ENCODE results near the gene CNKSR2.

The CNKSR2 gene

DNA sequence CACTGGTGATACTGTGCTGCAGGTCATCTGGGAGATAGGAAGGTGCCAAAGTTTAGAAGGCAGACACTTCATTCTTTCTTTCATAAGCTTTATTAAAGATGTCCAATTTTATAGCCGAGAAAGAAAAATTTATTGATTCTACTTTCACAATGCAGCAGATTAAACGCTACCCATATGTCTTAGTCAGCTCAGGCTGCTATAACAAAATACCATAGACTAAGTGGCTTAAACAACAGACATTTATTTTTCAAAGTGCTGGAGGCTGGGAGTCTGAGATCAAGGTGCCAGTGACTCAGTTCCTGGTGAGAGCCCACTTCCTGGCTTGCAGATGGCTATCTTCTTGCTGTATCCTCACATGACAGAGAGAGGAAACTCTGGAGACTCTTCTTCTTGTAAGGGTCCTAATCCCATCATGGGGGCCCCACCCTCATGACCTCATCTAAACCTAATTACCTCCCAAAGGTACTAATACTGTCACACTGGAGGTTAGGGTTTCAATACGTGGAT lies 317.3 kb downstream of the CNKSR2 start:
- DNase-seq = no peak

DNA sequence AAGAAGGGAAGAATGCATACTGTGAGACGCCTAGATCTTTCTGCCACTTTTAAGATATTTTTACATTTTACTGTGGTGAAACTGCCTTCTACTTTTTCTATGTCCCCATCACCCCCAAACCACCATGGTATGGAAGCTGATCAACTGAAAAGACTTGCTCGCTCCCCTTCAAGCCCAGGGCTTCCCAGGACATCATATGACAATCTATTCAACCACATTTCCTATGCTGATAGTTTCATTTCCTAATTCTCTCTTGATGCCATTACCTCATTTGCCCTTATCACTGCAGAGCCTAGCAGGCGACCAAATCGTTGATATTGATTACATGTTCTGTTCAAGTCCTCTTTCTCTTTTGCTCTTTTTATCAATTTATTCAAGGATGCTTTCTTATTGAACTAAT lies 324.1 kb downstream of the CNKSR2 start:
- no peak for DNase-seq

DNA sequence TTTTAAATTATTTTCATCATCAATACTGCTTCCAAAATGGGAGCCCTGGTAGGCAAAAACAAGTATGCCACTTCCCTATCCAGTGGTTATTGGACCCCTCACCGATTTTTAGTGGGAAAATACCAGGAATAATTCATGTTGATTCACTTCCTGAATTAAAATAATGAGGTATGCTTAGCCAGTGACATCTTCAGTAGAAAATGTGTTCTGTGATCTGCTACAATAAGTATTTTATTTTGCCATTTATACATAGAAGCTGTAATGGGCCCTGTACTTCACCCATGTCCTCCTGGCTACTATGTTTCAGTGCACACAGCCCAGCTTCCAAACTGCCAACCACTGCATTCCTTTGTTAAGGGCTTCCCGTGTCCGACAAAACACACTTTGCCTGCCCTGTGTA lies 324.9 kb downstream of the CNKSR2 start:
- DNase-seq = no peak

DNA sequence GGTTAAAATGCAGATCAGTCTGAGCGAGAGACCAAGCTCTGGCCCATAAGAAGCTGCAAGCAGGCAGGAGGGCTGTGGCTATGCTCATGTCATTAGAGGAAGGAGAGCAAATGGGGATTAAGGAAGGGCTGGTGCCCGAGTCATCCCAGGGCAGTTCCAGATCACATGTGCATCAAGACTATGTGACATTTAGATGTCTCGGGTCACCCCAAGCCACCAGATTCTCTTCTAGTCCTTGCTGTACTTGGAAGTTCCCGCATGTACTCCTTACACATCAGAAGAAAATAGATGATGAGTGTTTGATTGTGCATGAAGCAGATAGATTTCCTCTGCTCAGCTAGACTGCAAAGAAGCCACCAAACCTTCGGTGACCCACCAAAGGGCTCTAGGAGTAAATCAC lies 326.1 kb downstream of the CNKSR2 start:
- DNase-seq = no peak

DNA sequence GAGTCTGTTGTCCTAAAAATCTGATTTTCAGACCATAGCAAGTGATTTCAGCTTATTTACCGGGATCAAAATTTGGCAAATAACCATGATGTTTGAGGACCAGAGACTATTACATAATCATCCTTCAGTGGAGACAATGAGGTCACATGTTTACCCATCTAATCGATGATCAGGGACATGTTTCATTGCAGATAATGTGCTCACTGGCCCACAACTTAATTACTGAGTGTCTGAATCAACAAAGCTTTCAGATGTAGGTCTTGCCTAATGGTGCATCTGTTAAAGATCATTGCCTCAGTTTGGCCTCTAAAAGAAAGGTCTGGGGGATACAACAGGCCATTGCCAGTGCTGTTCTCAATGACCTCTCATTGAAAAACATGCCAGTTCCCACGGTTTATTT lies 326.7 kb downstream of the CNKSR2 start:
- DNase-seq = no peak

DNA sequence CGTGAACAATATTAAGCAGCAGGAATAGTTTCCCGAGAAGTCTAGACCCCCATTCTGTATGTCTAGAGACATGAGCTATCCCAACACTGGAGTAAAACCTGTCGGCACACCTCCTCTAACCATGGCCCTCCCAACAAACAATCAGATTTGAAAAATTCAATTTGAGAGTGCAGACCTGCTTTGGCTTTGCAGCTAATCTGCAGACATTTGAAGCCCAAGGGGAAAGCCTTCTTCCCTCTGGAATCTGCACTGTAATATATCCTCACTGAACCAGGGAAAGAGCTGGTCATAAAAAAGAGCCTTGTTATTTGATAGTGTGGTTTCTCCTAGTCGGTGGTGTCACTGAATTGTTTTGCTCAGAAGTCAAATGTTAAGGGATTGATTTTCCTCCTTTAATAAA lies 328.5 kb downstream of the CNKSR2 start:
- no peak for DNase-seq

All from activated gamma-delta T cell treated with Interleukin-2 at 50 U/mL for 16 hours (primary cell).